HepG2 (cell line): ENCODE data around the gene PDYN. TPM values are rescaled to one million over a fixed set of nuclear protein-coding genes. Genes with fewer than 3 reads are reported as not detected.

Experiments
- BHLHE40 ChIP-seq: IDR thresholded peaks from 2 replicates; pipeline ENCODE4 v1.6.1; 2011; ENCODE audit warnings: low read length, improper control_type of control experiment
- BORCS8-MEF2B ChIP-seq: sonication (generic); formaldehyde crosslinking; IDR thresholded peaks from 2 replicates; pipeline ENCODE4 v1.8.0; 2022; ENCODE audit warnings: mild to moderate bottlenecking, missing genetic modification reagents
- BRD4 ChIP-seq: sonication (generic); formaldehyde crosslinking; IDR thresholded peaks from 2 replicates; pipeline ENCODE4 v1.4.0; 2020; ENCODE audit warnings: missing genetic modification reagents
- DNMT1 ChIP-seq: sonication (generic); formaldehyde crosslinking; IDR thresholded peaks from 2 replicates; pipeline ENCODE4 v1.5.1; 2020; ENCODE audit warnings: mild to moderate bottlenecking, missing genetic modification reagents
- EED ChIP-seq: sonication (generic); formaldehyde crosslinking; IDR thresholded peaks from 2 replicates; pipeline ENCODE4 v1.5.0; 2020; ENCODE audit warnings: mild to moderate bottlenecking, missing genetic modification reagents
- FOXJ3 ChIP-seq: sonication (generic); formaldehyde crosslinking; IDR thresholded peaks from 2 replicates; pipeline ENCODE4 v1.4.0; 2020; ENCODE audit warnings: missing genetic modification reagents, mild to moderate bottlenecking, borderline replicate concordance
- JUND ChIP-seq: sonication (generic); formaldehyde crosslinking; IDR thresholded peaks from 2 replicates; pipeline ENCODE4 v1.8.0; 2022; ENCODE audit warnings: mild to moderate bottlenecking, missing genetic modification reagents
- NBN ChIP-seq: fragments of 450-650 bp; conservative IDR thresholded peaks from 2 replicates; pipeline ENCODE4 v1.6.1; 2017
- NCOR1 ChIP-seq: fragments of 200-600 bp; sonication (generic); IDR thresholded peaks from 2 replicates; pipeline ENCODE4 v1.7.0; 2017; ENCODE audit warnings: antibody characterized with exemption, low read length, borderline replicate concordance
- PCBP2 ChIP-seq: fragments of 200-400 bp; formaldehyde crosslinking; optimal IDR thresholded peaks from 2 replicates; pipeline ENCODE3; 2018; ENCODE audit warnings: low read length, low read depth; ENCODE audit not compliant: poor library complexity, severe bottlenecking
- RAD21 ChIP-seq: fragments of 450-650 bp; formaldehyde crosslinking; IDR thresholded peaks from 2 replicates; pipeline ENCODE4 v1.5.0; 2020; ENCODE audit warnings: mild to moderate bottlenecking
- RFXAP ChIP-seq: sonication (generic); formaldehyde crosslinking; IDR thresholded peaks from 2 replicates; pipeline ENCODE4 v1.4.0; 2020; ENCODE audit warnings: missing genetic modification reagents, borderline replicate concordance
- TCF7L2 ChIP-seq: IDR thresholded peaks from 2 replicates; pipeline ENCODE4 v1.6.1; 2011; ENCODE audit warnings: mild to moderate bottlenecking, low read depth, low read length, moderate library complexity
- ZBTB7A ChIP-seq: sonication (generic); formaldehyde crosslinking; IDR thresholded peaks from 2 replicates; pipeline ENCODE4 v1.8.0; 2022; ENCODE audit warnings: mild to moderate bottlenecking, missing genetic modification reagents
- ZNF121 ChIP-seq: sonication (generic); formaldehyde crosslinking; IDR thresholded peaks from 2 replicates; pipeline ENCODE4 v1.5.0; 2020; ENCODE audit warnings: mild to moderate bottlenecking, missing genetic modification reagents
- ZNF205 ChIP-seq: IDR thresholded peaks from 2 replicates; pipeline ENCODE4 v1.6.1; 2018; ENCODE audit warnings: missing biosample characterization, missing genetic modification reagents
- ZNF468 ChIP-seq: sonication (generic); formaldehyde crosslinking; IDR thresholded peaks from 2 replicates; pipeline ENCODE4 v1.8.0; 2022; ENCODE audit warnings: mild to moderate bottlenecking, moderate library complexity, missing genetic modification reagents
- ZNF552 ChIP-seq: sonication (generic); formaldehyde crosslinking; IDR thresholded peaks from 2 replicates; pipeline ENCODE4 v1.9.0; 2022; ENCODE audit warnings: missing genetic modification reagents, mild to moderate bottlenecking, borderline replicate concordance
- ZNF788 ChIP-seq: sonication (generic); formaldehyde crosslinking; IDR thresholded peaks from 2 replicates; pipeline ENCODE4 v1.5.0; 2020; ENCODE audit warnings: mild to moderate bottlenecking, missing genetic modification reagents, borderline replicate concordance
- polyA plus RNA-seq, 8 experiments: library from polyadenylated mRNA; depleted of rRNA in 3 of 8; stranded (reverse) in 7 of 8; unstranded in 1 of 8; fragments of >200 nt; fragmentation: Illumina TruSeq in 4 of 8; extraction: Trizol in 4 of 8; gene quantifications; 2 replicates each; pipeline versions ENCODE4 v1.2.1 to v1.2.3, GENCODE V29; 2011 to 2016; ENCODE audit warnings: low read depth in 4 of 8, missing spikeins in 1 of 8, mixed read lengths in 1 of 8; ENCODE audit not compliant: insufficient read depth in 1 of 8
- total RNA-seq, 5 experiments: library from RNA; depleted of rRNA; stranded (reverse); fragments of >200 nt; fragmentation: Illumina TruSeq; extraction: Trizol; gene quantifications; 2 replicates each; pipeline ENCODE4 v1.2.3, GENCODE V29; 2016; ENCODE audit warnings: low read depth in 1 of 5
- TF ChIP-seq, protein P1 (sequence below): sonication (generic); formaldehyde crosslinking; IDR thresholded peaks from 2 replicates; pipeline ENCODE4 v1.4.0; 2020; ENCODE audit warnings: missing genetic modification reagents
- TF ChIP-seq, protein P2 (sequence below): sonication (generic); formaldehyde crosslinking; IDR thresholded peaks from 2 replicates; pipeline ENCODE4 v1.5.0; 2020; ENCODE audit warnings: missing genetic modification reagents, mild to moderate bottlenecking, borderline replicate concordance
- TF ChIP-seq, protein P3 (sequence below): IDR thresholded peaks from 2 replicates; pipeline ENCODE4 v1.6.1; 2012; ENCODE audit warnings: inconsistent platforms
- TF ChIP-seq, protein P4 (sequence below): sonication (generic); formaldehyde crosslinking; IDR thresholded peaks from 2 replicates; pipeline ENCODE4 v1.5.0; 2020; ENCODE audit warnings: missing genetic modification reagents, mild to moderate bottlenecking, borderline replicate concordance
- TF ChIP-seq, protein P5 (sequence below): IDR thresholded peaks from 2 replicates; pipeline ENCODE4 v1.6.1; 2016; ENCODE audit warnings: missing genetic modification reagents, missing compliant biosample characterization
- TF ChIP-seq, protein P6 (sequence below): sonication (generic); formaldehyde crosslinking; IDR thresholded peaks from 2 replicates; pipeline ENCODE4 v1.8.0; 2022; ENCODE audit warnings: mild to moderate bottlenecking, missing genetic modification reagents; ENCODE audit not compliant: insufficient replicate concordance

PDYN gene
- total and polyA plus RNA-seq, 2 of the 13 experiments (the other 11 are each of a cell fraction or from before 2014, with no cell fraction given): not detected

DNA sequence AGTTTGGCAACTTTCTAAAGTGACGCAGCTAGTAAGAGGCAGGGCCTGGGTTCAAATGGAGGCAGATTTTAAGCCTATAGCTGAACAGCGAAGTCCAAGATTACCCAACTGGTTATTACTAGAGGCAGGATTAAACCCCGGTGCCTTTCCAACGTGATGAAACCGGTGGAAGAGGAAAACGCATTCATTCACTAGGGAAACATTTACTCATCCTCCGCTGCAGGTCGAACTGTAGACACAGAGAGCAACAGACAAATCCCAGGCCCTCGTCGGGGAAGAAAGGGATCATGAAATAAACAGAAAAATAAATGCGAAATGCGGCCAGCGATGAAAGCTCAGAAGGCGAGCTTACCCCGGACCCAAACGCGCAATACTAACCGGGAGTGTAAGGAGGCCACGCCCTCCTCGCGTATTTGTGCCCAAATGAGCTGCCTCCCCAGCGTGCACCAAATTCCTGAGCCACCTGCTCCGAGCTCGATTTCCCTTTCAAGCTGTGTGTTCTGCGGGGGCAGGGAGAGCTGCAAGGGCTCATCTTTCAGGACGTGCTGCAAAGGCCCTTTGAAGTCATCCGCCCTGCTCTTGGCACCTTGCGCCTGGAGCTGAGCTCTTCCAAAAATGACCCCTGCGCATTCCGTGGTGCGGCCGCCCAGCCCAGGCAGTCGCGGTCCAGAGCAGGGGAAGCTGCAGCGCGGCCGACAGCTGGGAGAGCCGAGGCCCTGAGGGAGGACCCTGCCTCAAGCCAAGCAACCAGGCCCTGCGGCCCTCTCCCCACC, 46.9 kb downstream of the PDYN start (continued):
- TF ChIP-seq, protein P1, sequence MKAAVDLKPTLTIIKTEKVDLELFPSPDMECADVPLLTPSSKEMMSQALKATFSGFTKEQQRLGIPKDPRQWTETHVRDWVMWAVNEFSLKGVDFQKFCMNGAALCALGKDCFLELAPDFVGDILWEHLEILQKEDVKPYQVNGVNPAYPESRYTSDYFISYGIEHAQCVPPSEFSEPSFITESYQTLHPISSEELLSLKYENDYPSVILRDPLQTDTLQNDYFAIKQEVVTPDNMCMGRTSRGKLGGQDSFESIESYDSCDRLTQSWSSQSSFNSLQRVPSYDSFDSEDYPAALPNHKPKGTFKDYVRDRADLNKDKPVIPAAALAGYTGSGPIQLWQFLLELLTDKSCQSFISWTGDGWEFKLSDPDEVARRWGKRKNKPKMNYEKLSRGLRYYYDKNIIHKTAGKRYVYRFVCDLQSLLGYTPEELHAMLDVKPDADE (CRISPR knock-in tag): no peak
- TF ChIP-seq, protein P2, sequence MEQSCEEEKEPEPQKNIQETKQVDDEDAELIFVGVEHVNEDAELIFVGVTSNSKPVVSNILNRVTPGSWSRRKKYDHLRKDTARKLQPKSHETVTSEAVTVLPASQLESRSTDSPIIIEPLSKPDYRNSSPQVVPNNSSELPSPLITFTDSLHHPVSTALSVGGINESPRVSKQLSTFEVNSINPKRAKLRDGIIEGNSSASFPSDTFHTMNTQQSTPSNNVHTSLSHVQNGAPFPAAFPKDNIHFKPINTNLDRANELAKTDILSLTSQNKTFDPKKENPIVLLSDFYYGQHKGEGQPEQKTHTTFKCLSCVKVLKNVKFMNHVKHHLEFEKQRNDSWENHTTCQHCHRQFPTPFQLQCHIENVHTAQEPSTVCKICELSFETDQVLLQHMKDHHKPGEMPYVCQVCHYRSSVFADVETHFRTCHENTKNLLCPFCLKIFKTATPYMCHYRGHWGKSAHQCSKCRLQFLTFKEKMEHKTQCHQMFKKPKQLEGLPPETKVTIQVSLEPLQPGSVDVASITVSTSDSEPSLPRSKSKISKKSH (CRISPR knock-in tag): peak; percentile 78; the same call in 1 of the 2 replicates
- TF ChIP-seq ZBTB7A (no peak), NBN (no peak), TCF7L2 (0 out of 2 replicates have a peak, but pooled peaks have one; percentile 27), ZNF552 (CRISPR knock-in tag) (peak; percentile 57; the same call in 1 of the 2 replicates), BRD4 (CRISPR knock-in tag) (no peak), DNMT1 (CRISPR knock-in tag) (no peak), NCOR1 (no peak), ZNF788 (CRISPR knock-in tag) (peak; percentile 34; the same call in 1 of the 2 replicates), RAD21 (CRISPR knock-in tag) (no peak), PCBP2 (no peak), JUND (CRISPR knock-in tag) (no peak), BHLHE40 (peak; percentile 46; the same call in 1 of the 2 replicates), ZNF468 (CRISPR knock-in tag) (no peak), BORCS8-MEF2B (CRISPR knock-in tag) (peak; percentile 50; the same call in 1 of the 2 replicates), ZNF205 (CRISPR knock-in tag) (no peak), RFXAP (CRISPR knock-in tag) (no peak), ZNF121 (CRISPR knock-in tag) (no peak), EED (no peak), FOXJ3 (CRISPR knock-in tag) (peak; percentile 8; the same call in 1 of the 2 replicates)
- TF ChIP-seq, protein P3, sequence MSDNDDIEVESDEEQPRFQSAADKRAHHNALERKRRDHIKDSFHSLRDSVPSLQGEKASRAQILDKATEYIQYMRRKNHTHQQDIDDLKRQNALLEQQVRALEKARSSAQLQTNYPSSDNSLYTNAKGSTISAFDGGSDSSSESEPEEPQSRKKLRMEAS: 0 out of 2 replicates have a peak, but pooled peaks have one; percentile 20
- TF ChIP-seq, protein P4, sequence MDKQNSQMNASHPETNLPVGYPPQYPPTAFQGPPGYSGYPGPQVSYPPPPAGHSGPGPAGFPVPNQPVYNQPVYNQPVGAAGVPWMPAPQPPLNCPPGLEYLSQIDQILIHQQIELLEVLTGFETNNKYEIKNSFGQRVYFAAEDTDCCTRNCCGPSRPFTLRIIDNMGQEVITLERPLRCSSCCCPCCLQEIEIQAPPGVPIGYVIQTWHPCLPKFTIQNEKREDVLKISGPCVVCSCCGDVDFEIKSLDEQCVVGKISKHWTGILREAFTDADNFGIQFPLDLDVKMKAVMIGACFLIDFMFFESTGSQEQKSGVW (CRISPR knock-in tag): no peak
- TF ChIP-seq, protein P5, sequence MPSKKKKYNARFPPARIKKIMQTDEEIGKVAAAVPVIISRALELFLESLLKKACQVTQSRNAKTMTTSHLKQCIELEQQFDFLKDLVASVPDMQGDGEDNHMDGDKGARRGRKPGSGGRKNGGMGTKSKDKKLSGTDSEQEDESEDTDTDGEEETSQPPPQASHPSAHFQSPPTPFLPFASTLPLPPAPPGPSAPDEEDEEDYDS (CRISPR knock-in tag): no peak
- TF ChIP-seq, protein P6, sequence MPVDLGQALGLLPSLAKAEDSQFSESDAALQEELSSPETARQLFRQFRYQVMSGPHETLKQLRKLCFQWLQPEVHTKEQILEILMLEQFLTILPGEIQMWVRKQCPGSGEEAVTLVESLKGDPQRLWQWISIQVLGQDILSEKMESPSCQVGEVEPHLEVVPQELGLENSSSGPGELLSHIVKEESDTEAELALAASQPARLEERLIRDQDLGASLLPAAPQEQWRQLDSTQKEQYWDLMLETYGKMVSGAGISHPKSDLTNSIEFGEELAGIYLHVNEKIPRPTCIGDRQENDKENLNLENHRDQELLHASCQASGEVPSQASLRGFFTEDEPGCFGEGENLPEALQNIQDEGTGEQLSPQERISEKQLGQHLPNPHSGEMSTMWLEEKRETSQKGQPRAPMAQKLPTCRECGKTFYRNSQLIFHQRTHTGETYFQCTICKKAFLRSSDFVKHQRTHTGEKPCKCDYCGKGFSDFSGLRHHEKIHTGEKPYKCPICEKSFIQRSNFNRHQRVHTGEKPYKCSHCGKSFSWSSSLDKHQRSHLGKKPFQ: no peak
